NB4 (cell line): Measurements from ENCODE around the gene PCDH8.

Experiments
- DNase-seq: peaks from one replicate; pipeline ENCODE4 v3.0.0; 2010; ENCODE audit warnings: low read depth
- H3K4me3 ChIP-seq: one replicate; pipeline ENCODE4 v1.5.1; 2011; ENCODE audit warnings: mild to moderate bottlenecking, low read depth, low read length, moderate library complexity
- CTCF ChIP-seq: IDR thresholded peaks from one replicate; pipeline ENCODE4 v1.5.1; 2012; ENCODE audit warnings: low read depth, low read length
- MAX ChIP-seq: IDR thresholded peaks from 2 replicates; pipeline ENCODE4 v1.6.1; 2011; ENCODE audit warnings: low read depth, low read length
- MYC ChIP-seq: IDR thresholded peaks from 2 replicates; pipeline ENCODE4 v1.6.1; 2011; ENCODE audit warnings: low read depth, low read length
- POLR2A ChIP-seq: IDR thresholded peaks from 2 replicates; pipeline ENCODE4 v1.6.1; 2011; ENCODE audit warnings: mild to moderate bottlenecking; ENCODE audit not compliant: insufficient read length; ENCODE audit errors: extremely low read depth

Gene PCDH8

GRCh38 chr13:52870143-52870542, 21.7 kb upstream of the PCDH8 start:
- DNase-seq: no peak
- TF ChIP-seq MYC (no peak), CTCF (no peak), POLR2A (no peak), MAX (no peak)
- no peak overlapping the region for H3K4me3 ChIP-seq

- DNase-seq: no peak
- H3K4me3 ChIP-seq: no peak overlapping the region
- no peak for TF ChIP-seq MAX
- TF ChIP-seq MYC: no peak
- TF ChIP-seq POLR2A: no peak
- TF ChIP-seq CTCF: no peak
Observed at GRCh38 chr13:52869621-52870020, 21.2 kb upstream of the PCDH8 start.

- no peak for TF ChIP-seq MAX
- TF ChIP-seq CTCF: no peak
- TF ChIP-seq MYC: no peak
- no peak for TF ChIP-seq POLR2A
- no peak overlapping the region for H3K4me3 ChIP-seq
- DNase-seq: no peak
Observed at GRCh38 chr13:52869050-52869449, 20.6 kb upstream of the PCDH8 start.

GRCh38 chr13:52868190-52868589, 19.8 kb upstream of the PCDH8 start:
- H3K4me3 ChIP-seq: no peak overlapping the region
- no peak for TF ChIP-seq POLR2A
- no peak for TF ChIP-seq MYC
- no peak for TF ChIP-seq CTCF
- no peak for TF ChIP-seq MAX
- DNase-seq: no peak

- no peak for DNase-seq
- H3K4me3 ChIP-seq: no peak overlapping the region
- TF ChIP-seq CTCF (no peak), POLR2A (no peak)
Observed at GRCh38 chr13:52864941-52865340, 16.5 kb upstream of the PCDH8 start.
